ENCODE data around the gene HS3ST3B1.

DNA sequence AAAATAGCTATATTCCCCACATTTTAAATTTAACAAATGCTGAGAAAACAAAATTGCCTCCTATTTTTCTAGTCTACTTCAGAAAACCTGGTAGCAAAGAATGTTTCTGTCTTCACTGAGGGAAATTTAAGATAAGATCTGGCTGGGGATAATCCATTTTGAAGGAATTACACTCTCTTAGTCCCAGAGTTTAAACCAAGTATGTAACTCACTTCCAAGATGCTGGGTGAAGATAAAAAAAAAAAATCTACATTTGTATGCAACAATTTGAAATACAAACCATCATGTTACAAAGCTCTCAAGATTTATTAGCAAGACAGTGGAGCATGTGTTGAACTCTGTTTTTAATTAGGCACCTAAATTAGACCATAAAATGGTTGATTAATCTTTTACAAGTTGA lies 5.7 kb downstream of the HS3ST3B1 start:
- TF ChIP-seq CTCF (IDR thresholded peaks at IDR 0.05; ENCODE audit: insufficient read depth, low read depth, low read length), result no peak
- TF ChIP-seq EZH2 (IDR thresholded peaks at IDR 0.05; ENCODE audit: insufficient read depth, low read length), result no peak

All from astrocyte (in vitro differentiated cells and primary cell).